ENCODE measurements around the gene ARHGEF6. TPM values are rescaled to one million over a fixed set of nuclear protein-coding genes. Genes with fewer than 3 reads are reported as not detected.

ARHGEF6 gene
- total and polyA plus RNA-seq, 2 experiments from 2014 or later: 3.5 to 3.7 TPM

DNA sequence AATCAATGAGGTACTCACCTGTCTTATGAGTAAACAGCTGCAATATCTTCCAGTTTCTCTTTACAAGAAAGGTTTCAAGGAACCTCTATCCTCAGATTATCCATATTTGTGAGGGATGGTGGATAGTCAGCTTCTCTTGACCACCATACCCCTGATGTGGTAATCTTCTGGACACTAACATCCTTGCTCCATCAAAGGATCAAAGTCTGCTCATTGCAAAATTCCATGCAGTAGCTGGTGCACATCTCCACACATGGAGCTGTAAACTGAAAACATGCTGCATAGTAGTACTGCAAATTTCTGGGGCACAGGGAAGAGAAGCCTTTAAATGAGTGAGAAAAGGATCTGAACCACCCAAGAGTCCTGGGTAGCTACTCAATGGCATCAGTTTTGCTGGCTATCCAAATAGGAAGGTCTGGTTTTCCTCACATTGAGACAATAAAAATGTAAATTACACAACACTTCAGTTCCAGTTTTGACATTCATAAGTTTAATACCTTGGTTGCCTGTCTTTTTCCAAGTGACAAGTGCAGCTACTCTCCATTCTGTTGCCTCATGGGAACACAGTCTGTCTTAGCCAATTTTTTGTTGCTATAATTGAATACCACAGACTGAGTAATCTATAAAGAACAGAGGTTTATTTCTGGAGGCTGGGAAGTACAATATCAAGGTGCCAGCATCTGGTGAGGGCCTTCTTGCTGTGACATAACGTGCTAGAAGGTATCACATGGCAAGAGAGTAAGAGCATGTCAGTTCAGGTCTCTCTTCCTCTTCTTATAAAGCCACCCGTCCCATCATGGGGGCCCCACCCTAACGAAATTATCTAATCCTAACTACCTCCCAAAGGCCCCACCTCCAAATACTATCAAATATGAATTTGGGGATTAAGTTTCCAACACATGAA, 34.4 kb upstream of the ARHGEF6 start:
- no peaks in the 10 kb centered on the region for H3K79me2 ChIP-seq
- H4K20me1 ChIP-seq (ENCODE audit: insufficient read depth, poor library complexity, severe bottlenecking): no peaks in the 10 kb centered on the region
- H3K27me3 ChIP-seq: no peaks in the 10 kb centered on the region
- H3K4me2 ChIP-seq: no peak overlapping the region
- TF ChIP-seq CTCF (IDR thresholded peaks at IDR 0.05; ENCODE audit: poor library complexity) (no peak), EZH2phosphoT487 (IDR thresholded peaks at IDR 0.05; ENCODE audit: low read depth, severe bottlenecking, unreplicated experiment) (no peak), EZH2 (IDR thresholded peaks at IDR 0.05; ENCODE audit: borderline replicate concordance) (no peak)
- no peaks in the 10 kb centered on the region for H3K9me2 ChIP-seq (replicated peaks; ENCODE audit: insufficient read depth)
- no peak for DNase-seq (ENCODE audit: low spot score)
- WGBS (ENCODE audit: low lambda C conversion rate, missing lambda C conversion rate): 52% methylated on average over 3 of the region's 3 CpGs
- no peaks in the 10 kb centered on the region for H3K36me3 ChIP-seq (replicated peaks; ENCODE audit: insufficient read depth, low read depth)
- no peak overlapping the region for H3K4me3 ChIP-seq
- H2AFZ ChIP-seq: no peak overlapping the region
- H3K4me1 ChIP-seq (ENCODE audit: insufficient read depth): no peaks in the 10 kb centered on the region
- no peak overlapping the region for H3K27ac ChIP-seq
- no peaks in the 10 kb centered on the region for H3K9me3 ChIP-seq (ENCODE audit: low read depth)

DNA sequence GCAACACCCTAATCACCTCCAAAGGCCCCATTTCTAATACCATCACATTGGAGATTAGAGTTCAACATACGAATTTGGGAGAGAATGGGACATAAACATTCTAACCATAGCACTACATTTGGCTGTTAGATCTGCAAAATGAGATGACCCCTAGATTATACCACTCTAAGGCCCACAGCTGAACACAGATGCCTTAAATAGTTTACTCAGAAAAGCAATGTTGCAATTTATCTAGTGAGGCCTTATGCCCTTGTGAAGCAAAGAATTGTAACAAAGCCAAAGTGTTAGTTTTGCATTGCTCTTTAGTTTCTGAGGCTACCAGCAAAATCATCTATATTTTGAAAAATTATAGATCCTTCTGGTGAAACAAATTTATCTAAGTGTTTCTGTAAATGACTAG, 31.6 kb upstream of the ARHGEF6 start:
- H3K4me1 ChIP-seq (ENCODE audit: insufficient read depth): no peaks in the 10 kb centered on the region
- H3K27ac ChIP-seq: no peak overlapping the region
- H3K9me2 ChIP-seq (replicated peaks; ENCODE audit: insufficient read depth): no peaks in the 10 kb centered on the region
- H4K20me1 ChIP-seq (ENCODE audit: insufficient read depth, poor library complexity, severe bottlenecking): no peaks in the 10 kb centered on the region
- WGBS (ENCODE audit: low lambda C conversion rate, missing lambda C conversion rate): 59% methylated on average over 1 of the region's 1 CpG
- TF ChIP-seq CTCF (IDR thresholded peaks at IDR 0.05; ENCODE audit: poor library complexity) (no peak), EZH2 (IDR thresholded peaks at IDR 0.05; ENCODE audit: borderline replicate concordance) (no peak), EZH2phosphoT487 (IDR thresholded peaks at IDR 0.05; ENCODE audit: low read depth, severe bottlenecking, unreplicated experiment) (no peak)
- H3K4me2 ChIP-seq: no peak overlapping the region
- DNase-seq (ENCODE audit: low spot score): no peak
- H2AFZ ChIP-seq: no peak overlapping the region
- no peaks in the 10 kb centered on the region for H3K27me3 ChIP-seq
- no peaks in the 10 kb centered on the region for H3K36me3 ChIP-seq (replicated peaks; ENCODE audit: insufficient read depth, low read depth)
- no peaks in the 10 kb centered on the region for H3K9me3 ChIP-seq (ENCODE audit: low read depth)
- H3K79me2 ChIP-seq: no peaks in the 10 kb centered on the region
- H3K4me3 ChIP-seq: no peak overlapping the region

- H3K27me3 ChIP-seq: no peaks in the 10 kb centered on the region
- H2AFZ ChIP-seq: no peak overlapping the region
- H3K9me2 ChIP-seq (replicated peaks; ENCODE audit: insufficient read depth): no peaks in the 10 kb centered on the region
- H3K36me3 ChIP-seq (replicated peaks; ENCODE audit: insufficient read depth, low read depth): no peaks in the 10 kb centered on the region
- no peaks in the 10 kb centered on the region for H3K9me3 ChIP-seq (ENCODE audit: low read depth)
- no peak overlapping the region for H3K4me3 ChIP-seq
- TF ChIP-seq EZH2phosphoT487 (IDR thresholded peaks at IDR 0.05; ENCODE audit: low read depth, severe bottlenecking, unreplicated experiment): no peak
- no peak for TF ChIP-seq EZH2 (IDR thresholded peaks at IDR 0.05; ENCODE audit: borderline replicate concordance)
- TF ChIP-seq CTCF (IDR thresholded peaks at IDR 0.05; ENCODE audit: poor library complexity): no peak
- no peaks in the 10 kb centered on the region for H3K4me1 ChIP-seq (ENCODE audit: insufficient read depth)
- H4K20me1 ChIP-seq (ENCODE audit: insufficient read depth, poor library complexity, severe bottlenecking): no peaks in the 10 kb centered on the region
- 75% methylated on average over 3 of the region's 3 CpGs for WGBS (ENCODE audit: low lambda C conversion rate, missing lambda C conversion rate)
- no peaks in the 10 kb centered on the region for H3K79me2 ChIP-seq
- no peak for DNase-seq (ENCODE audit: low spot score)
- H3K27ac ChIP-seq: no peak overlapping the region
- H3K4me2 ChIP-seq: no peak overlapping the region
Measured at GRCh38 chrX:136810493-136810892, 29.8 kb upstream of the ARHGEF6 start.

All from hepatocyte (in vitro differentiated cells).